Neural progenitor cell (in vitro differentiated cells): ENCODE data around the gene RNF26.

Experiments used
- EZH2 ChIP-seq: fragments of 200-600 bp; sonication (generic); IDR thresholded peaks from 2 replicates; pipeline ENCODE4 v1.6.1; 2017; ENCODE audit warnings: antibody characterized with exemption, mild to moderate bottlenecking, moderate library complexity
- TF ChIP-seq, protein P1 (sequence below): fragments of 200-600 bp; sonication (generic); IDR thresholded peaks from 2 replicates; pipeline ENCODE4 v1.5.1; 2017; ENCODE audit warnings: antibody characterized with exemption, mild to moderate bottlenecking

DNA sequence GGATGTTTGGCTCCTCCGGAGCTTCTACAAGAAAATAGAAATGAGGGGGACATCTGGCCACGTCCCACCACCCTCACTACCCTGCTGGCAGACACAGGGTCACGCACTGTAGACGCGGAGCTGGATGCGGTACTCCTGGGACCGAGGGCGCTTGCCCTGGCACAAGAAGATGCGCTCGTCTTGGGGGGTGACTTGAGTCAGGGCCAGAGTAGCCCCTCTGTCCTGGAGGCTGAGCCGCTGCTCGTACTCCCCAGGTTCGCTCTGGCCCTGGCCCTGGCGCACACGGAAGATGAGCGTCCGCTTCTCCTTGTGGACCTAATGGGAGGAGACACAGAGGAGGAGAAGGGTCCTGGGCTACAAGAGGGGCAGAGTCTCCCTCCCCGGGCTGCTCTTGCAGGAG is 19.6 kb upstream of the RNF26 start:
- TF ChIP-seq, protein P1, sequence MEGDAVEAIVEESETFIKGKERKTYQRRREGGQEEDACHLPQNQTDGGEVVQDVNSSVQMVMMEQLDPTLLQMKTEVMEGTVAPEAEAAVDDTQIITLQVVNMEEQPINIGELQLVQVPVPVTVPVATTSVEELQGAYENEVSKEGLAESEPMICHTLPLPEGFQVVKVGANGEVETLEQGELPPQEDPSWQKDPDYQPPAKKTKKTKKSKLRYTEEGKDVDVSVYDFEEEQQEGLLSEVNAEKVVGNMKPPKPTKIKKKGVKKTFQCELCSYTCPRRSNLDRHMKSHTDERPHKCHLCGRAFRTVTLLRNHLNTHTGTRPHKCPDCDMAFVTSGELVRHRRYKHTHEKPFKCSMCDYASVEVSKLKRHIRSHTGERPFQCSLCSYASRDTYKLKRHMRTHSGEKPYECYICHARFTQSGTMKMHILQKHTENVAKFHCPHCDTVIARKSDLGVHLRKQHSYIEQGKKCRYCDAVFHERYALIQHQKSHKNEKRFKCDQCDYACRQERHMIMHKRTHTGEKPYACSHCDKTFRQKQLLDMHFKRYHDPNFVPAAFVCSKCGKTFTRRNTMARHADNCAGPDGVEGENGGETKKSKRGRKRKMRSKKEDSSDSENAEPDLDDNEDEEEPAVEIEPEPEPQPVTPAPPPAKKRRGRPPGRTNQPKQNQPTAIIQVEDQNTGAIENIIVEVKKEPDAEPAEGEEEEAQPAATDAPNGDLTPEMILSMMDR, result no peak
- no peak for TF ChIP-seq EZH2
